Measurements from ENCODE around the gene LECT2. TPM values are rescaled to one million over a fixed set of nuclear protein-coding genes. Genes with fewer than 3 reads are reported as not detected.

Gene LECT2
- total and polyA plus RNA-seq, 10 of the 15 experiments (the other 5 are each of a cell fraction or from before 2014, with no cell fraction given) = not detected

DNA sequence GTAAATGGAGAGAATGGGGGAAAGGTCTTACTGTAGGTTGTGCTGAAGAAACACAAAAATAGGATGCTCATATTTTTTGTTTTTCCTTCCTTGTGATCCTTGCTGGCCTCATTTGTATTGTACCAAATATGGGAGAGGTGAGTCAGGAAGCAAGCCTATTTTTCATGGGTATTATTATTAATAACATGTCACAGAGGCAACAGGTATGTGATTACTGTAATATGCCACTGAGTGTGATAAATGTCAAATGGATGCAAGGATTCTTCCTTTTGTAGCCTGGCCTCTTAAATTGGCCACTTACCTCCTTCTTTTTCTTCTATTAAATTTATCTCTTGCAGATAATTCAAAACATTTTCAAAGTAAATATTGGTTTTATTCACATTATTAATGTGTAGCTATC is 10.2 kb downstream of the LECT2 start (continued):
- TF ChIP-seq, protein P1, sequence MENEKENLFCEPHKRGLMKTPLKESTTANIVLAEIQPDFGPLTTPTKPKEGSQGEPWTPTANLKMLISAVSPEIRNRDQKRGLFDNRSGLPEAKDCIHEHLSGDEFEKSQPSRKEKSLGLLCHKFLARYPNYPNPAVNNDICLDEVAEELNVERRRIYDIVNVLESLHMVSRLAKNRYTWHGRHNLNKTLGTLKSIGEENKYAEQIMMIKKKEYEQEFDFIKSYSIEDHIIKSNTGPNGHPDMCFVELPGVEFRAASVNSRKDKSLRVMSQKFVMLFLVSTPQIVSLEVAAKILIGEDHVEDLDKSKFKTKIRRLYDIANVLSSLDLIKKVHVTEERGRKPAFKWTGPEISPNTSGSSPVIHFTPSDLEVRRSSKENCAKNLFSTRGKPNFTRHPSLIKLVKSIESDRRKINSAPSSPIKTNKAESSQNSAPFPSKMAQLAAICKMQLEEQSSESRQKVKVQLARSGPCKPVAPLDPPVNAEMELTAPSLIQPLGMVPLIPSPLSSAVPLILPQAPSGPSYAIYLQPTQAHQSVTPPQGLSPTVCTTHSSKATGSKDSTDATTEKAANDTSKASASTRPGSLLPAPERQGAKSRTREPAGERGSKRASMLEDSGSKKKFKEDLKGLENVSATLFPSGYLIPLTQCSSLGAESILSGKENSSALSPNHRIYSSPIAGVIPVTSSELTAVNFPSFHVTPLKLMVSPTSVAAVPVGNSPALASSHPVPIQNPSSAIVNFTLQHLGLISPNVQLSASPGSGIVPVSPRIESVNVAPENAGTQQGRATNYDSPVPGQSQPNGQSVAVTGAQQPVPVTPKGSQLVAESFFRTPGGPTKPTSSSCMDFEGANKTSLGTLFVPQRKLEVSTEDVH (IDR thresholded peaks at IDR 0.05; ENCODE audit: low read depth, partially characterized antibody) = no peak

GRCh38 chr5:135942202-135942771 is 12.5 kb downstream of the LECT2 start:
- in situ Hi-C loops (cut with MboI) = loop anchor here (5.0 kb wide), 1 partner anchor 270 kb away; no protein-coding TSS in a partner anchor
- SMC1A ChIA-PET (ENCODE audit: uncharacterized antibody, unreplicated experiment) = interaction anchor here (1.1 to 3.5 kb wide), 4 partner anchors 8 to 272 kb away, joined by 3 to 16 read pairs (median 4); no protein-coding TSS in a partner anchor
- H3K9ac ChIP-seq (ENCODE audit: control insufficient read depth, insufficient read depth, low read length) = no peak overlapping the region
- CTCF ChIA-PET = interaction anchor here (1.0 to 3.9 kb wide), 7 partner anchors 8 to 271 kb away, joined by 3 to 19 read pairs (median 3); no protein-coding TSS in a partner anchor
- ATAC-seq (no peak), FAIRE-seq (no peak), DNase-seq (ENCODE audit: low read depth, low spot score) (no peak)
- no peaks in the 10 kb centered on the region for H3K9me3 ChIP-seq (replicated peaks; ENCODE audit: control insufficient read depth, insufficient read depth, low read length)
- H3K79me2 ChIP-seq (ENCODE audit: control insufficient read depth, insufficient read depth, low read length) = no peaks in the 10 kb centered on the region
- POLR2A ChIA-PET = no interaction called here
- no peak overlapping the region for H2AFZ ChIP-seq (ENCODE audit: control insufficient read depth, low read depth, low read length)
- TF ChIP-seq CTCF (IDR thresholded peaks at IDR 0.05 in 2 of 3, conservative IDR thresholded peaks at IDR 0.05 in 1 of 3; ENCODE audit: control insufficient read depth in 2 of 3, extremely low read depth in 1 of 3, insufficient read depth in 1 of 3, low read depth in 3 of 3, low read length in 3 of 3) (no peak), ZBTB40 (IDR thresholded peaks at IDR 0.05; ENCODE audit: borderline replicate concordance) (no peak)
- TF ChIP-seq, protein P2, sequence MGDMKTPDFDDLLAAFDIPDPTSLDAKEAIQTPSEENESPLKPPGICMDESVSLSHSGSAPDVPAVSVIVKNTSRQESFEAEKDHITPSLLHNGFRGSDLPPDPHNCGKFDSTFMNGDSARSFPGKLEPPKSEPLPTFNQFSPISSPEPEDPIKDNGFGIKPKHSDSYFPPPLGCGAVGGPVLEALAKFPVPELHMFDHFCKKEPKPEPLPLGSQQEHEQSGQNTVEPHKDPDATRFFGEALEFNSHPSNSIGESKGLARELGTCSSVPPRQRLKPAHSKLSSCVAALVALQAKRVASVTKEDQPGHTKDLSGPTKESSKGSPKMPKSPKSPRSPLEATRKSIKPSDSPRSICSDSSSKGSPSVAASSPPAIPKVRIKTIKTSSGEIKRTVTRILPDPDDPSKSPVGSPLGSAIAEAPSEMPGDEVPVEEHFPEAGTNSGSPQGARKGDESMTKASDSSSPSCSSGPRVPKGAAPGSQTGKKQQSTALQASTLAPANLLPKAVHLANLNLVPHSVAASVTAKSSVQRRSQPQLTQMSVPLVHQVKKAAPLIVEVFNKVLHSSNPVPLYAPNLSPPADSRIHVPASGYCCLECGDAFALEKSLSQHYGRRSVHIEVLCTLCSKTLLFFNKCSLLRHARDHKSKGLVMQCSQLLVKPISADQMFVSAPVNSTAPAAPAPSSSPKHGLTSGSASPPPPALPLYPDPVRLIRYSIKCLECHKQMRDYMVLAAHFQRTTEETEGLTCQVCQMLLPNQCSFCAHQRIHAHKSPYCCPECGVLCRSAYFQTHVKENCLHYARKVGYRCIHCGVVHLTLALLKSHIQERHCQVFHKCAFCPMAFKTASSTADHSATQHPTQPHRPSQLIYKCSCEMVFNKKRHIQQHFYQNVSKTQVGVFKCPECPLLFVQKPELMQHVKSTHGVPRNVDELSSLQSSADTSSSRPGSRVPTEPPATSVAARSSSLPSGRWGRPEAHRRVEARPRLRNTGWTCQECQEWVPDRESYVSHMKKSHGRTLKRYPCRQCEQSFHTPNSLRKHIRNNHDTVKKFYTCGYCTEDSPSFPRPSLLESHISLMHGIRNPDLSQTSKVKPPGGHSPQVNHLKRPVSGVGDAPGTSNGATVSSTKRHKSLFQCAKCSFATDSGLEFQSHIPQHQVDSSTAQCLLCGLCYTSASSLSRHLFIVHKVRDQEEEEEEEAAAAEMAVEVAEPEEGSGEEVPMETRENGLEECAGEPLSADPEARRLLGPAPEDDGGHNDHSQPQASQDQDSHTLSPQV (IDR thresholded peaks at IDR 0.05) = no peak
- BruUV-seq (replicated peaks) = no TSS peak
- RAD21 ChIA-PET (ENCODE audit: unreplicated experiment) = interaction anchor here (0.8 kb wide), 2 partner anchors 231 to 238 kb away, joined by 3 read pairs; no protein-coding TSS in a partner anchor
- H3K4me2 ChIP-seq (ENCODE audit: control insufficient read depth, insufficient read depth) = no peak overlapping the region
- no peak overlapping the region for H3K27ac ChIP-seq (ENCODE audit: control insufficient read depth, insufficient read depth)
- no peaks in the 10 kb centered on the region for H3K36me3 ChIP-seq (ENCODE audit: control insufficient read depth in 2 of 2, insufficient read depth in 2 of 2, low read length in 1 of 2)
- no peaks in the 10 kb centered on the region for H3K4me1 ChIP-seq (ENCODE audit: control insufficient read depth, insufficient read depth, low read length)
- no peaks in the 10 kb centered on the region for H4K20me1 ChIP-seq (ENCODE audit: control insufficient read depth, insufficient read depth)
- H3K27me3 ChIP-seq (replicated peaks in 1 of 2; ENCODE audit: control insufficient read depth in 2 of 2, insufficient read depth in 2 of 2, low read length in 1 of 2) = peaks cover 0 to 2% of the 10 kb centered on the region in 2 experiments; a peak in 2 of 4 replicates
- no peak overlapping the region for H3K4me3 ChIP-seq
- 3% methylated on average over 3 of the region's 3 CpGs for WGBS (ENCODE audit: insufficient coverage, insufficient replicate concordance, low lambda C conversion rate, missing lambda C conversion rate)
- intact Hi-C loops (cut with micrococcal nuclease; ENCODE audit: unreplicated experiment) = no loop called here
